ENCODE results near the gene GPC5. TPM values are rescaled to one million over a fixed set of nuclear protein-coding genes. Genes with fewer than 3 reads are reported as not detected.
"Not testable (repeated sequence)": the region's sequence is repeated elsewhere in the genome, so short reads cannot be mapped to it uniquely, and the experiment has no call there.

The GPC5 gene
- polyA plus RNA-seq, 1 experiment: not detected

DNA sequence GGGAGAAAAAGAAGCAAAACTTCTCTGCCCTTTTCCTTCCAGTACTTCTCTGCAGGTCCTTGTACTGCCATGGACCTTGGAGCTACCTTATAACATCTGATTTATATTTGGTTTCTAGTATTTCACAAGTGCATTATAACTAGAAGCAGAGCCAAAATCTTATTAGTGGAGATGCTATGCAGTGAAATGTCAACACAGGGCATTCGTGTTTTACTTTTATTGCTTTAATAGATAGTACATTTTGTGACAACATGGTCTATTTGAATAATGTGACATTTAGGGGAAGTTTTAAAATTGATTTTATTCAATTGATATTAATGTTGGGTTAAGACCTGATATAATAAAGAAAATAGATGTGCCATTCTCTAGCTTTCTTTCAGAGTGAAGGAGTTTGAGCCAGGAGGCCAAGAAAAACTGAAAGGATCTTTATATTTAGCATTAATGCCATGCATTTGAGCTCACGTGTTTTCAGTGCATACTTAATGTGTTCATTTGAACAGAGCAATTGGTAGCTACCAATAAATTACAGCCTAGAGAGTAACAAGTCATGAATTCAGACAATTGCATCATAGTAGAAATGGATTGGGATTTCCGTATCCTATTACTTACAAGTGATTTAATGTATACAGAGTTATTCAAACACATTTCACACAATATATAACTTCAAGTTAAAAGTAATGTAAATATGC lies 863.8 kb downstream of the GPC5 start:
- DNase-seq (ENCODE audit: low read depth): no peak
- TF ChIP-seq CTCF (IDR thresholded peaks at IDR 0.05; ENCODE audit: insufficient read depth, low read depth, low read length): no peak
- no peak overlapping the region for H3K4me3 ChIP-seq (ENCODE audit: low read depth, low read length)
- ChIA-PET POLR2A (no interaction called here), CTCF (no interaction called here)
- no peaks in the 10 kb centered on the region for H3K36me3 ChIP-seq (ENCODE audit: control insufficient read depth, insufficient read depth, low read length)
- H3K27me3 ChIP-seq (ENCODE audit: control insufficient read depth, insufficient read depth, low read length): no peaks in the 10 kb centered on the region

DNA sequence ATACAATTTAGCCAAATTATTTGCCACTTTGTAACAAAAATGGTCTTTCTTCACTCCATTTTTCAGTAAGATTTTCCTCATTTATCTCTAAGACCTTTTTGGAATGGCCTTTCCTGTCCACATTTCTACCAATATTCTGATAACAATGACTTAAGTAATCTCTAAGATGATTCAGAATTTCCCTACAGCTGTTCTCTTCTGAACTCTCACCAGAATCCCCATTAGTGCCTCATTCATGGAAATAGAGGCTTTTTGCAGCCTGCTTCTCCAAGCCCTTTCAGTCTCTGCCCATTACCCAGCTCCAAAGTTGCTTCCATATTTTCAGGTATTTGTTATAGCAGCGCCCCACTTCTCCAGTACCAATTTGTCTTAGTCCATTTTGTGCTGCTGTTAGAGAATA lies 867.0 kb downstream of the GPC5 start:
- no peak for TF ChIP-seq CTCF (IDR thresholded peaks at IDR 0.05; ENCODE audit: insufficient read depth, low read depth, low read length)
- ChIA-PET POLR2A (no interaction called here), CTCF (no interaction called here)
- no peak overlapping the region for H3K4me3 ChIP-seq (ENCODE audit: low read depth, low read length)
- DNase-seq (ENCODE audit: low read depth): no peak
- no peaks in the 10 kb centered on the region for H3K36me3 ChIP-seq (ENCODE audit: control insufficient read depth, insufficient read depth, low read length)
- no peaks in the 10 kb centered on the region for H3K27me3 ChIP-seq (ENCODE audit: control insufficient read depth, insufficient read depth, low read length)

- H3K27me3 ChIP-seq (ENCODE audit: control insufficient read depth, insufficient read depth, low read length): no peaks in the 10 kb centered on the region
- DNase-seq (ENCODE audit: low read depth): no peak
- ChIA-PET CTCF (interaction anchor here (0.6 kb wide), 1 partner anchor 19 kb away, joined by 3 read pairs; no protein-coding TSS in a partner anchor), POLR2A (no interaction called here)
- no peak for TF ChIP-seq CTCF (IDR thresholded peaks at IDR 0.05; ENCODE audit: insufficient read depth, low read depth, low read length)
- H3K36me3 ChIP-seq (ENCODE audit: control insufficient read depth, insufficient read depth, low read length): no peaks in the 10 kb centered on the region
- H3K4me3 ChIP-seq (ENCODE audit: low read depth, low read length): no peak overlapping the region
Measured at GRCh38 chr13:92270990-92271389, 872.6 kb downstream of the GPC5 start.

DNA sequence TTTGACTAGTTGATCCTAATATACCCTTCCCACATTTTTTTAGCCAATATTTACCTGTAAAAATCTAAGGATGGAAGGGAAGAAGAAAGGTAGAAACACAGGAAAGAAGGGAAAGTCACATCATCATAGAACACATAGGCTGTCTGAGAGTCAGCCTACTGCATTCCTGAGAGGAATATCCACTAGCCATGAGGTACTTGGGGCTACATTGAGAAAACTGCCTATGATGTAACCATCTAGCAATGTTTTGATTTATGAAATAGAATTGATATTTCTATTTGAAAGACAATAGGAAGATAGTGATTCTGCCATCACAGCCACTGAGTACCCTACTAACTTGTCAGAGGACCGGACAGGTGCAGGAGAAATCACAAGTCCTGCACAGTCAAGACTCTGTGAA lies 873.8 kb downstream of the GPC5 start:
- CTCF ChIA-PET: no interaction called here
- Histone ChIP-seq H3K27me3 (ENCODE audit: control insufficient read depth, insufficient read depth, low read length) (no peaks in the 10 kb centered on the region), H3K4me3 (ENCODE audit: low read depth, low read length) (no peak overlapping the region), H3K36me3 (ENCODE audit: control insufficient read depth, insufficient read depth, low read length) (no peaks in the 10 kb centered on the region)
- no peak for DNase-seq (ENCODE audit: low read depth)
- TF ChIP-seq CTCF (IDR thresholded peaks at IDR 0.05; ENCODE audit: insufficient read depth, low read depth, low read length): no peak
- POLR2A ChIA-PET: no interaction called here

GRCh38 chr13:92280986-92281385 lies 882.6 kb downstream of the GPC5 start:
- H3K27me3 ChIP-seq (ENCODE audit: control insufficient read depth, insufficient read depth, low read length); H3K4me3 ChIP-seq (ENCODE audit: low read depth, low read length); CTCF ChIA-PET; POLR2A ChIA-PET; DNase-seq (ENCODE audit: low read depth); H3K36me3 ChIP-seq (ENCODE audit: control insufficient read depth, insufficient read depth, low read length): not testable (repeated sequence)

DNA sequence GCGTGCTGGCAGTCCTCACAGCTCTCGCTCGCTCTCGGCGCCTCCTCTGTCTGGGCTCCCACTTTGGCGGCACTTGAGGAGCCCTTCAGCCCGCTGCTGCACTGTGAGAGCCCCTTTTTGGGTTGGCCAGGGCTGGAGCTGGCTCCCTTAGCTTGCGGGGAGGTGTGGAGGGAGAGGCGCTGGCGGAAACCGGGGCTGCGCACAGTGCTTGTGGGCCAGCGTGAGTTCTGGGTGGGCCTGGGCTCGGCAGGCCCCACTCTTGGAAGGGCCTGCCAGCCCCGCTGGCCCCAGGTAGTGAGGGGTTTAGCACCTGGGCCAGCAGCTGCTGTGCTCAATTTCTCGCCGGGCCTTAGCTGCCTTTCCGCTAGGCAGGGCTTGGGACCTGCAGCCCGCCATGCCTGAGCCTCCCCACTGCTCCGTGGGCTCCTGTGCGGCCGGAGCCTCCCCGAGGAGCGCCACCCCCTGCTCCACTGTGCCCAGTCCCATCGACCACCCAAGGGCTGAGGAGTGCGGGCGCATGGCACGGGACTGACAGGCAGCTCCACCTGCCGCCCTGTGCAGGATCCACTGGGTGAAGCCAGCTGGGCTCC lies 892.4 kb downstream of the GPC5 start:
- H3K27me3 ChIP-seq (ENCODE audit: control insufficient read depth, insufficient read depth, low read length); H3K36me3 ChIP-seq (ENCODE audit: control insufficient read depth, insufficient read depth, low read length); H3K4me3 ChIP-seq (ENCODE audit: low read depth, low read length); POLR2A ChIA-PET; DNase-seq (ENCODE audit: low read depth): not testable (repeated sequence)
- CTCF ChIA-PET: interaction anchor here (0.8 kb wide), 1 partner anchor 66 kb away, joined by 3 read pairs; no protein-coding TSS in a partner anchor

GRCh38 chr13:92294533-92294932 lies 896.1 kb downstream of the GPC5 start:
- H3K27me3 ChIP-seq (ENCODE audit: control insufficient read depth, insufficient read depth, low read length); DNase-seq (ENCODE audit: low read depth); CTCF ChIA-PET; H3K4me3 ChIP-seq (ENCODE audit: low read depth, low read length); POLR2A ChIA-PET; H3K36me3 ChIP-seq (ENCODE audit: control insufficient read depth, insufficient read depth, low read length): not testable (repeated sequence)

- CTCF ChIA-PET; POLR2A ChIA-PET; H3K4me3 ChIP-seq (ENCODE audit: low read depth, low read length); H3K36me3 ChIP-seq (ENCODE audit: control insufficient read depth, insufficient read depth, low read length); DNase-seq (ENCODE audit: low read depth); H3K27me3 ChIP-seq (ENCODE audit: control insufficient read depth, insufficient read depth, low read length): not testable (repeated sequence)
Measured at GRCh38 chr13:92296154-92296671, 897.8 kb downstream of the GPC5 start.
